GM23248 (cell line): ENCODE data around the gene NDUFV3.

Source experiments
- EZH2 ChIP-seq: fragments of 200-600 bp; sonication (generic); IDR thresholded peaks from 2 replicates; pipeline ENCODE4 v1.6.1; 2018; ENCODE audit warnings: antibody characterized with exemption, mild to moderate bottlenecking; ENCODE audit not compliant: insufficient read depth, poor library complexity, severe bottlenecking
- EZH2phosphoT487 ChIP-seq: fragments of 200-600 bp; sonication (generic); IDR thresholded peaks from 2 replicates; pipeline ENCODE4 v1.6.1; 2018; ENCODE audit warnings: antibody characterized with exemption, moderate library complexity, mild to moderate bottlenecking, low read depth; ENCODE audit not compliant: insufficient read depth

DNA sequence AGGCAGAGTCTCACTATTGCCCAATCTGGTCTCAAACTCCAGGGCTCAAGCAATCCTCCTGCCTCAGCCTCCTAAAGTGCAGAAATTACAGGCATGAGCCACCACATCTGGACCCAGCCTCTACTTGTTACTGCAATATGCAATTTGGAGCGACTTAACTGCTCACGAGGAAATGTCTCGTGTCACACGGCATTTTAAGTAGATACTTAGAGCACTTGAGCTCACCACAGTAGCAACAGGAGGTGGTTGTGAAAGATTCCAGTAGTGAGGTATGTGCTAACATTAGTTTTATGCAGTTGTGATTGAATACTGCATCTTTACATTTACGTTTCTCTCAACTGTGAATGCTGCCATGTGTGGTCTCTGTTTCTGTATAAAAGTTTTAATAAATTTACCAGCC lies 5.8 kb upstream of the NDUFV3 start:
- no peak for TF ChIP-seq EZH2phosphoT487
- TF ChIP-seq EZH2: no peak
